ENCODE results near the gene IFNA14. TPM values are rescaled to one million over a fixed set of nuclear protein-coding genes. Genes with fewer than 3 reads are reported as not detected.
"Not testable (repeated sequence)": the region's sequence is repeated elsewhere in the genome, so short reads cannot be mapped to it uniquely, and the experiment has no call there.

IFNA14 gene
- total RNA-seq, 1 experiment from 2014 or later, result not detected

- no peak overlapping the region for H3K9ac ChIP-seq (ENCODE audit: low read length)
- ChIA-PET POLR2A (ENCODE audit: unreplicated experiment) (no interaction called here), CTCF (no interaction called here)
- H3K4me1 ChIP-seq (ENCODE audit: insufficient read depth, low read length), result no peaks in the 10 kb centered on the region
- no peaks in the 10 kb centered on the region; the same call in 1 of the 2 replicates for H3K36me3 ChIP-seq (ENCODE audit: low read depth, low read length)
- no peak overlapping the region for H2AFZ ChIP-seq (ENCODE audit: low read length)
- H3K27me3 ChIP-seq (ENCODE audit: low read length), result peaks cover 3% of the 10 kb centered on the region; the same call in 1 of the 2 replicates
- H3K9me3 ChIP-seq (ENCODE audit: low read length), result no peaks in the 10 kb centered on the region
- H3K4me3 ChIP-seq (ENCODE audit: low read length), result no peak overlapping the region
- intact Hi-C loops (cut with micrococcal nuclease), result no loop called here
- H4K20me1 ChIP-seq (ENCODE audit: low read length), result no peaks in the 10 kb centered on the region
- H3K27ac ChIP-seq (ENCODE audit: low read length), result no peak overlapping the region
- no peak for ATAC-seq
- no peak for TF ChIP-seq EZH2 (IDR thresholded peaks at IDR 0.05; ENCODE audit: low read length, unreplicated experiment)
- TF ChIP-seq, protein P1, sequence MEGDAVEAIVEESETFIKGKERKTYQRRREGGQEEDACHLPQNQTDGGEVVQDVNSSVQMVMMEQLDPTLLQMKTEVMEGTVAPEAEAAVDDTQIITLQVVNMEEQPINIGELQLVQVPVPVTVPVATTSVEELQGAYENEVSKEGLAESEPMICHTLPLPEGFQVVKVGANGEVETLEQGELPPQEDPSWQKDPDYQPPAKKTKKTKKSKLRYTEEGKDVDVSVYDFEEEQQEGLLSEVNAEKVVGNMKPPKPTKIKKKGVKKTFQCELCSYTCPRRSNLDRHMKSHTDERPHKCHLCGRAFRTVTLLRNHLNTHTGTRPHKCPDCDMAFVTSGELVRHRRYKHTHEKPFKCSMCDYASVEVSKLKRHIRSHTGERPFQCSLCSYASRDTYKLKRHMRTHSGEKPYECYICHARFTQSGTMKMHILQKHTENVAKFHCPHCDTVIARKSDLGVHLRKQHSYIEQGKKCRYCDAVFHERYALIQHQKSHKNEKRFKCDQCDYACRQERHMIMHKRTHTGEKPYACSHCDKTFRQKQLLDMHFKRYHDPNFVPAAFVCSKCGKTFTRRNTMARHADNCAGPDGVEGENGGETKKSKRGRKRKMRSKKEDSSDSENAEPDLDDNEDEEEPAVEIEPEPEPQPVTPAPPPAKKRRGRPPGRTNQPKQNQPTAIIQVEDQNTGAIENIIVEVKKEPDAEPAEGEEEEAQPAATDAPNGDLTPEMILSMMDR (conservative IDR thresholded peaks at IDR 0.05; ENCODE audit: low read depth, low read length), result no peak
- no peak for TF ChIP-seq EZH2phosphoT487 (IDR thresholded peaks at IDR 0.05; ENCODE audit: borderline replicate concordance, low read length)
- no peaks in the 10 kb centered on the region for H3K79me2 ChIP-seq (ENCODE audit: low read length)
- H3F3A ChIP-seq (ENCODE audit: low read length, unreplicated experiment), result no peaks in the 10 kb centered on the region
- no peak for DNase-seq
- no peaks in the 10 kb centered on the region for H3K9me2 ChIP-seq (replicated peaks; ENCODE audit: low read length)
- no TSS peak for BruUV-seq (replicated peaks)
- no peak overlapping the region for H3K4me2 ChIP-seq (ENCODE audit: low read length)
These were observed 5.6 kb downstream of the IFNA14 start for GRCh38 chr9:21234153-21234687.

GRCh38 chr9:21233258-21233657 lies 6.5 kb downstream of the IFNA14 start:
- H3K9me3 ChIP-seq (ENCODE audit: low read length), result no peaks in the 10 kb centered on the region
- CTCF ChIA-PET, result no interaction called here
- no TSS peak for BruUV-seq (replicated peaks)
- intact Hi-C loops (cut with micrococcal nuclease), result no loop called here
- TF ChIP-seq, protein P1 (conservative IDR thresholded peaks at IDR 0.05; ENCODE audit: low read depth, low read length), result no peak
- no peak for TF ChIP-seq EZH2 (IDR thresholded peaks at IDR 0.05; ENCODE audit: low read length, unreplicated experiment)
- TF ChIP-seq EZH2phosphoT487 (IDR thresholded peaks at IDR 0.05; ENCODE audit: borderline replicate concordance, low read length), result no peak
- POLR2A ChIA-PET (ENCODE audit: unreplicated experiment), result no interaction called here
- H3K27ac ChIP-seq (ENCODE audit: low read length), result no peak overlapping the region
- no peaks in the 10 kb centered on the region for H3K4me1 ChIP-seq (ENCODE audit: insufficient read depth, low read length)
- no peak overlapping the region for H3K4me3 ChIP-seq (ENCODE audit: low read length)
- no peak overlapping the region for H3K4me2 ChIP-seq (ENCODE audit: low read length)
- no peaks in the 10 kb centered on the region; the same call in 1 of the 2 replicates for H3K36me3 ChIP-seq (ENCODE audit: low read depth, low read length)
- H3K9me2 ChIP-seq (replicated peaks; ENCODE audit: low read length), result no peaks in the 10 kb centered on the region
- H3K27me3 ChIP-seq (ENCODE audit: low read length), result no peaks in the 10 kb centered on the region
- no peaks in the 10 kb centered on the region for H3K79me2 ChIP-seq (ENCODE audit: low read length)
- H2AFZ ChIP-seq (ENCODE audit: low read length), result no peak overlapping the region
- no peak overlapping the region for H3K9ac ChIP-seq (ENCODE audit: low read length)
- ATAC-seq (no peak), DNase-seq (no peak)
- H4K20me1 ChIP-seq (ENCODE audit: low read length), result no peaks in the 10 kb centered on the region
- no peaks in the 10 kb centered on the region for H3F3A ChIP-seq (ENCODE audit: low read length, unreplicated experiment)

DNA sequence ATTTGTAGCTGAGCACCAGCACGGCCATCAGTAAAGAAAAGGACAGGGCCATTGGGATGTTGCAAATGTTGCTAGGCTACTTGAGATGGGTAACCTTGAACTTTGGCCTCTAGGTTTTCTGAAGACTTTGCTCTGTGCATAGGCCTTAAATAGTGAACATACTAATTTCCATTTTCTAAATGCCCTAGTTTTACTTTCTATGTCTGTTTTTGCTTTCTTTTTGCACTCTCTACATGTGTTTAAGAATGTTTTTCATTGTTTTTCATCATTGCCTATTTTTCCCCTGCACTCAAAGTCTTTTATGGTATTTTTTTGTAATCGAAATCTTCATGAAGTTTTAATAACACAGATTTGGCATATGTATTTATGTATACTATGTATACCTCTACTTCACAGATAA lies 11.7 kb downstream of the IFNA14 start, which contains the start of gene IFNA17:
TSS of gene IFNA17 (minus strand) at position 101 of the 400 bp plus-strand sequence. CDS start at position 52, 49 bp downstream.
- intact Hi-C loops (cut with micrococcal nuclease), result no loop called here
- H3K4me2 ChIP-seq (ENCODE audit: low read length), result no peak within 1 kb of the TSS
- H3K9me2 ChIP-seq (replicated peaks; ENCODE audit: low read length), result no peaks in the 10 kb centered on the region
- BruUV-seq (replicated peaks), result no TSS peak
- no peak within 1 kb of the TSS for H3K4me3 ChIP-seq (ENCODE audit: low read length)
- H2AFZ ChIP-seq (ENCODE audit: low read length), result no peak within 1 kb of the TSS
- no peak within 1 kb of the TSS for H3K9ac ChIP-seq (ENCODE audit: low read length)
- no peaks in the 10 kb centered on the region for H3K4me1 ChIP-seq (ENCODE audit: insufficient read depth, low read length)
- H3F3A ChIP-seq (ENCODE audit: low read length, unreplicated experiment), result no peaks in the 10 kb centered on the region
- POLR2A ChIA-PET (ENCODE audit: unreplicated experiment), result no interaction called here
- no peaks in the 10 kb centered on the region for H3K36me3 ChIP-seq (ENCODE audit: low read depth, low read length)
- 0 out of 2 replicates have a peak, but pooled peaks cover 6% of the 10 kb centered on the region for H3K27me3 ChIP-seq (ENCODE audit: low read length)
- CTCF ChIA-PET, result no interaction called here
- no peaks in the 10 kb centered on the region for H4K20me1 ChIP-seq (ENCODE audit: low read length)
- TF ChIP-seq EZH2phosphoT487 (IDR thresholded peaks at IDR 0.05; ENCODE audit: borderline replicate concordance, low read length) (no peak), EZH2 (IDR thresholded peaks at IDR 0.05; ENCODE audit: low read length, unreplicated experiment) (no peak)
- TF ChIP-seq, protein P1 (conservative IDR thresholded peaks at IDR 0.05; ENCODE audit: low read depth, low read length), result no peak
- no peaks in the 10 kb centered on the region for H3K79me2 ChIP-seq (ENCODE audit: low read length)
- H3K27ac ChIP-seq (ENCODE audit: low read length), result no peak within 1 kb of the TSS
- ATAC-seq, result no peak
- no peaks in the 10 kb centered on the region for H3K9me3 ChIP-seq (ENCODE audit: low read length)
- no peak for DNase-seq

DNA sequence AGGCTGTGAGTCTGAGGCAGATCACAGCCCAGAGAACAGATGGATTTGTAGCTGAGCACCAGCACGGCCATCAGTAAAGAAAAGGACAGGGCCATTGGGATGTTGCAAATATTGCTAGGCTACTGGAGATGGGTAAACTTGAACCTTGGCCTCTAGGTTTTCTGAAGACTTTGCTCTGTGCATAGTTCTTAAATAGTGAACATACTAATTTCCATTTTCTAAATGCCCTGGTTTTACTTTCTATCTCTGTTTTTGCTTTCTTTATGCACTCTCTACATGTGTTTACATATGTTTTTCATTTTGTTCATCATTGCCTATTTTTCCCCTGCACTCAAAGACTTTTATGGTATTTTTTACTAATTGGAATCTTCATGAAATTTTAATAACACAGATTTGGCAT lies 22.6 kb downstream of the IFNA14 start, which contains the start of gene IFNA16:
TSS of gene IFNA16 (minus strand) at position 101 of the 400 bp plus-strand sequence. CDS start at position 95, 6 bp downstream.
- H3K9ac ChIP-seq (ENCODE audit: low read length); H3K9me3 ChIP-seq (ENCODE audit: low read length); H3K36me3 ChIP-seq (ENCODE audit: low read depth, low read length); BruUV-seq (replicated peaks); H3K79me2 ChIP-seq (ENCODE audit: low read length); H3K4me1 ChIP-seq (ENCODE audit: insufficient read depth, low read length); H3K4me2 ChIP-seq (ENCODE audit: low read length); intact Hi-C loops (cut with micrococcal nuclease); H3F3A ChIP-seq (ENCODE audit: low read length, unreplicated experiment); H3K27me3 ChIP-seq (ENCODE audit: low read length); DNase-seq; CTCF ChIA-PET; H2AFZ ChIP-seq (ENCODE audit: low read length); H3K9me2 ChIP-seq (replicated peaks; ENCODE audit: low read length); H4K20me1 ChIP-seq (ENCODE audit: low read length); H3K27ac ChIP-seq (ENCODE audit: low read length); POLR2A ChIA-PET (ENCODE audit: unreplicated experiment); H3K4me3 ChIP-seq (ENCODE audit: low read length); ATAC-seq: not testable (repeated sequence)
